ENCODE results near the gene HOXD1.

The HOXD1 gene

DNA sequence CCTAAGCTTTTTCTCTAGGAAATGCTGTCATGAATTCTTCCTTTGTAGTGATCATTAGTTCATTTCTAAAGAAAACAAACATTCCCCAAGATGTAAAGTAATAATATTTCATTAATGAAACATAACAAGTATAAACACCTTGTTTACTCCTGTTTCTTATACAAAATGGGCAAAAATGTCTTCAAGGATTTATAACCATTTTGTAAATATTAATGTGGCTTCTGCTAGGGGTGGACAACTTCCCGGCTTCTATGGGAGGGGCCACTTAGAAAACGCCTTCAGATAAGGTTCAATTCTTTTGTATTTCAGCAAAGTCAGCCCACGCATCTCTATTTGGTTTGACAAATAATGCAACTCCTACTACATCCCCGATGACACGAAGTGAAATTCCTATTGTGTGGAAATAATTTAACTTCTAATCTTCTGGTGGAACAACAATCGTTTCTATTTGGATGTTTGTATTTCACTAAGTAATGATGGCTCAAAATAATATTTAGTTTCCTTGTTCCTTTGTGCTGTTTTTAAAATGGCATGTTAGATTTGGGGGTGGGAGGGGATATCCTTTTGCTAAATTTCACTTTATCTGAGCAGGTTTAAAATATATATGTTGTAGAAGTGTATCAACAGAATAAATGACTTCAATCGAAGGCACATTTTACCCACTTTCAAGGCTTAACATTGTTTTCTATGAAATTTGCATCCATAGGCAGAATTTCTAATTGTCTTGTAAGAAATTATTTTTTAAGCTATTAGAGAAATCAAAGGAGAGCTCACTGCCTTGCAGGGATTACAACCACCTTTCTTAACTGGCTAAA is 14.7 kb upstream of the HOXD1 start:
- no peaks in the 10 kb centered on the region; the same call in none of the 2 replicates for H3K27me3 ChIP-seq (replicated peaks; ENCODE audit: control insufficient read depth, insufficient read depth, low read length)

DNA sequence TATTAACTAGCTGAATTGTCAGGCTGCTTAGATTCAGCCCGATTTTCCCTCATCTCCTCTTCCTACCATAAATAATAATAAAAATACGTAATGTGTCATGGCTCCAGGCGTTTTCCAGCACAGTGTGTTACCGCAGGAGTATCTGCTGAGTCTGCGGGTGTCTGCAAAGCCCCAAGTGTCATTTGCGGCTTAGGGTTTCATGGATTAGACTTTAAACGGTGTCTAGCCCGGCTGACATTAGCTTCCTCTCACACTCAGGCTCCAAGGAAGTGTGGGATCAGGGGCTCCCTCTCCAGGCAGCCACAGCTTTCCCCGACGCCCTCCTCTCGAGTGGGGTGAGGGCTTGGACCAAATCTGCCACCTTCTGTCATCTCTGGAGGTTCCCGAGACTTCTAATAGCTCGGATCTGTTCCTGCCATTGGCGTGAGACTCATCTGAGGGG is 14.1 kb upstream of the HOXD1 start:
- DNase-seq (ENCODE audit: extremely low read depth, insufficient read length), result no peak
- Histone ChIP-seq H3K27me3 (replicated peaks; ENCODE audit: control insufficient read depth, insufficient read depth, low read length) (no peaks in the 10 kb centered on the region; the same call in none of the 2 replicates), H3K4me3 (replicated peaks; ENCODE audit: low read depth, low read length) (no peak overlapping the region), H3K36me3 (ENCODE audit: control insufficient read depth, insufficient read depth, low read length) (no peaks in the 10 kb centered on the region)
- TF ChIP-seq, protein P1, sequence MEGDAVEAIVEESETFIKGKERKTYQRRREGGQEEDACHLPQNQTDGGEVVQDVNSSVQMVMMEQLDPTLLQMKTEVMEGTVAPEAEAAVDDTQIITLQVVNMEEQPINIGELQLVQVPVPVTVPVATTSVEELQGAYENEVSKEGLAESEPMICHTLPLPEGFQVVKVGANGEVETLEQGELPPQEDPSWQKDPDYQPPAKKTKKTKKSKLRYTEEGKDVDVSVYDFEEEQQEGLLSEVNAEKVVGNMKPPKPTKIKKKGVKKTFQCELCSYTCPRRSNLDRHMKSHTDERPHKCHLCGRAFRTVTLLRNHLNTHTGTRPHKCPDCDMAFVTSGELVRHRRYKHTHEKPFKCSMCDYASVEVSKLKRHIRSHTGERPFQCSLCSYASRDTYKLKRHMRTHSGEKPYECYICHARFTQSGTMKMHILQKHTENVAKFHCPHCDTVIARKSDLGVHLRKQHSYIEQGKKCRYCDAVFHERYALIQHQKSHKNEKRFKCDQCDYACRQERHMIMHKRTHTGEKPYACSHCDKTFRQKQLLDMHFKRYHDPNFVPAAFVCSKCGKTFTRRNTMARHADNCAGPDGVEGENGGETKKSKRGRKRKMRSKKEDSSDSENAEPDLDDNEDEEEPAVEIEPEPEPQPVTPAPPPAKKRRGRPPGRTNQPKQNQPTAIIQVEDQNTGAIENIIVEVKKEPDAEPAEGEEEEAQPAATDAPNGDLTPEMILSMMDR (IDR thresholded peaks at IDR 0.05; ENCODE audit: insufficient read depth, low read length, poor library complexity, severe bottlenecking), result no peak

More for the DNA sequence above, 14.7 kb upstream of the HOXD1 start:
- TF ChIP-seq, protein P1 (IDR thresholded peaks at IDR 0.05; ENCODE audit: insufficient read depth, low read length, poor library complexity, severe bottlenecking), result no peak
- Histone ChIP-seq H3K36me3 (ENCODE audit: control insufficient read depth, insufficient read depth, low read length) (no peaks in the 10 kb centered on the region), H3K4me3 (replicated peaks; ENCODE audit: low read depth, low read length) (no peak overlapping the region)
- DNase-seq (ENCODE audit: extremely low read depth, insufficient read length), result no peak

DNA sequence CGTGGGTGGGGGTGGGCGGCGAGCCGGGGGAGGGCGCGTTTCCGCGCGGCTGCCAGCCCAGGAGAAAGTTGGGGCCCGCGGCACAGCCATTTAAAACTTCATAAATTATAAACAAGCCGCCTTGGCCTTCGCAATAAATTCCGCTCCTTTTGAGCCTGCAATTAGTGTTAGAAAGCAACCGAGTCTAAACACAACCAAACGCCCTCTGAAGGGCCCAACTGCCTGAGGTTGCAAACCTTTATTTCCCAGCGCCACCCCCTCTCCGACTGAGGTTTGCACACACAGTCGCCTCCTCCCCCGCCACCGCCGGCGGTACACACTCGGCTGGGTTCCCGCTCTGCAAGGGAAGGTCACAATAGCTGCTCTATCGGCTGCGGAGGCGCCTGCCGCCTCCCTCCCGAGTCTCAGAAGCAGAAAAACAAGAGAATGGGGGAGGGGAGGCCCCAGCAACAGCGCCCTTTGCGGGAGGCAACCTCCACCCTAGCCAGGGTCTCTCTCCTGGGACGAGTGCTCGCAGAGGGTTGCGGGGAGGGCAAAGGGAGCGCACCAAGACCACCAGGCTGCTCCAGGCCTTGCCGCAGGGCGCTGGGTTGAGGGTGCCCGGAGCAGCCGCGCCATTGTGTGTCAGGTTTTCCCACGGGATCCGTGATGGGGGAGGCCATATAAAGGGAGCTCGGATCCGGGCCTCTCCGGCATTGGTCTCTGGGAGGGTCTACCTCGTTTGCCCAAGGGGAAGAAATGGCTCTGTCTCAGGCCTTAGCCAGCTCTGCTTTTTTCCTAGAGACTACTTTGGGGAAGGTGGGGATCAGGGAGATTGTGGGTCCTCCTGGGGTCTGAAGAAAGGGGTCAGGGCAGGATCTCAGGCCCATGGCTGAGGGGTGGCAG is 13.4 kb upstream of the HOXD1 start:
- DNase-seq (ENCODE audit: extremely low read depth, insufficient read length), result no peak
- Histone ChIP-seq H3K36me3 (ENCODE audit: control insufficient read depth, insufficient read depth, low read length) (no peaks in the 10 kb centered on the region), H3K4me3 (replicated peaks; ENCODE audit: low read depth, low read length) (no peak overlapping the region), H3K27me3 (replicated peaks; ENCODE audit: control insufficient read depth, insufficient read depth, low read length) (no peaks in the 10 kb centered on the region; the same call in none of the 2 replicates)
- TF ChIP-seq, protein P1 (IDR thresholded peaks at IDR 0.05; ENCODE audit: insufficient read depth, low read length, poor library complexity, severe bottlenecking), result no peak

DNA sequence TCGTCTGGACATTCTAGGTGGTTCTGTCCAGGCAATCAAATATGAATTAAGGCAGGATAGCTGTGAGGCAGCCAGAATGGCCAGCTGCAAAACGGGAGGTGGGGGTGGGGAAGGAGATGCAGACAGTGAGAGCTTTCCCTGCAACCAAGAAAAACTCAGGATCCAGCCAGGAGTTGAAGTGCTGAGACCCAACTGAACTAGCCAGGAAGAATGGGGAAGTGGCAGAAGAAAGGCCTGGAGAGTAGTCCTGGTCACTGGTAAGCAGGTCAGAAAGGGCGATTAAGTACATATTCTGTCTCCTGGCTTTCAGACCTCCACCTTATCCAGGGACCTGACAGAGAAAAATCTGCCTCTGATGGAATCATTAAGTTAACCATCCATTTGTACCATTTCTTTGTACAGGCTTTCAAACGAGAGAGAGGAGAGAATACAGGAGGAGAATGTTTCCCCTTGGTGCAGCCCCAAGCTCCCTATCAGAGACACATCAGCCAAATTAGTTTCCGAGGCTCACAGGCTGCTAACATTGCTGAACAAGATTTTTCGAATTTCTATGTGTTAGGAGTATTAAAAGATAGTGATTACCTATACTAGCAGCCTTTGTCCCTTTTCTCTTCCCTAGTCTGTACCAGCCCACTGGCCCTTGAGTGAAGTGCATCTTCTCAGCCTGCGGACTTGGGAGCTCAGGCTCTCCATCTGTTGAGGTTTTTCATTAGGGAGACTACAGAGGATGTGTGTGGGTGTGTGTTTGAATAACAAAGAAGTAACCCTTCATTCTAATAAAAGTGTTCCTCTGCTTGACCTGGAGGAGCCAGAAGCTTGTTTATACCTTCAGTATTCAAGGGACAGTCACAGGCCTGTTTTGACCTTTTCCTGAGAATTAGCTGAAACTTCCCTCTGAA is 12.5 kb upstream of the HOXD1 start:
- no peak for DNase-seq (ENCODE audit: extremely low read depth, insufficient read length)
- H3K36me3 ChIP-seq (ENCODE audit: control insufficient read depth, insufficient read depth, low read length), result no peaks in the 10 kb centered on the region
- no peaks in the 10 kb centered on the region; the same call in none of the 2 replicates for H3K27me3 ChIP-seq (replicated peaks; ENCODE audit: control insufficient read depth, insufficient read depth, low read length)
- H3K4me3 ChIP-seq (replicated peaks; ENCODE audit: low read depth, low read length), result no peak overlapping the region
- TF ChIP-seq, protein P1 (IDR thresholded peaks at IDR 0.05; ENCODE audit: insufficient read depth, low read length, poor library complexity, severe bottlenecking), result no peak

DNA sequence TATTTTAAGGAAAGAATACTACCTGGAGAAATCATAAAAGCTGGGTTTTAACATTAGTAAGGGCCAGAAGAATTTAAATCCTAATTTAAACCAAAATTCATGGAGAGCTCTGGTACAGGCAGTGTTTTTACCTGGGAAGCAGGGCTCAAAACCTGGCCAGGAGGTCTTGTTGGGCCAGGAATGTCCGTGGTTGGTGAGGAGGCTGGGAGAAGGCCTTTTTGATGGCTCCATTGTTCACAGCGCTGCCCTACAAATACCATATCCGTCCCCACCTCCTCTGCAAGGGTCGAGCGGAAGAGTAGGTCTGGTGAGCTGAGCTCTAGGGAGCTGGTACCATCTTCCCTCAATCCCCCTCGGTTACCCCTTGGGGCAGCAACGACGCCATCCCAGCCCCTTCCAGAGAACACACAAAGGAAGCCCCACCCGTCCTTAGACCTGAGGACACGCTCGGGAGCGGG is 10.9 kb upstream of the HOXD1 start:
- TF ChIP-seq, protein P1 (IDR thresholded peaks at IDR 0.05; ENCODE audit: insufficient read depth, low read length, poor library complexity, severe bottlenecking), result no peak
- no peaks in the 10 kb centered on the region; the same call in none of the 2 replicates for H3K27me3 ChIP-seq (replicated peaks; ENCODE audit: control insufficient read depth, insufficient read depth, low read length)
- no peaks in the 10 kb centered on the region for H3K36me3 ChIP-seq (ENCODE audit: control insufficient read depth, insufficient read depth, low read length)
- DNase-seq (ENCODE audit: extremely low read depth, insufficient read length), result no peak
- H3K4me3 ChIP-seq (replicated peaks; ENCODE audit: low read depth, low read length), result no peak overlapping the region

Measured in GM06990 (cell line).